ENCODE data around the gene DNAH14. TPM values are rescaled to one million over a fixed set of nuclear protein-coding genes. Genes with fewer than 3 reads are reported as not detected.
"Not testable (repeated sequence)": the region's sequence is repeated elsewhere in the genome, so short reads cannot be mapped to it uniquely, and the experiment has no call there.

The DNAH14 gene
- total RNA-seq, 3 donors from 2014 or later: 6.1 to 38.6 (median 23.9) TPM

- H3K36me3 ChIP-seq: no peaks in the 10 kb centered on the region
- H3K9me3 ChIP-seq: peaks cover 4 to 34% of the 10 kb centered on the region in 2 donors
- intact Hi-C loops (cut with DNase I; ENCODE audit: low total_unique reads): no loop called here
- no peaks in the 10 kb centered on the region for H3K4me1 ChIP-seq
- TF ChIP-seq POLR2AphosphoS5 (IDR thresholded peaks at IDR 0.05): no peak
- no peak for TF ChIP-seq POLR2A (IDR thresholded peaks at IDR 0.05)
- no peak for TF ChIP-seq CTCF (IDR thresholded peaks at IDR 0.05)
- no peak overlapping the region for H3K27ac ChIP-seq
- DNase-seq (ENCODE audit: low spot score in 2 of 2): no peak
- no peak overlapping the region for H3K4me3 ChIP-seq
- H3K27me3 ChIP-seq: no peaks in the 10 kb centered on the region
Measured at GRCh38 chr1:224932607-224933249, 3.3 kb downstream of the DNAH14 start.

- no peaks in the 10 kb centered on the region for H3K4me1 ChIP-seq
- intact Hi-C loops (cut with DNase I; ENCODE audit: low total_unique reads): no loop called here
- no peaks in the 10 kb centered on the region for H3K36me3 ChIP-seq
- no peaks in the 10 kb centered on the region for H3K27me3 ChIP-seq
- DNase-seq (ENCODE audit: low spot score in 2 of 2): no peak
- TF ChIP-seq POLR2AphosphoS5 (IDR thresholded peaks at IDR 0.05) (no peak), CTCF (IDR thresholded peaks at IDR 0.05) (no peak), POLR2A (IDR thresholded peaks at IDR 0.05) (no peak)
- H3K4me3 ChIP-seq: no peak overlapping the region
- H3K9me3 ChIP-seq: peaks cover 4 to 40% of the 10 kb centered on the region in 2 donors
- H3K27ac ChIP-seq: no peak overlapping the region
Measured at GRCh38 chr1:224933584-224933983, 4.1 kb downstream of the DNAH14 start.

GRCh38 chr1:224938652-224939051 is 9.2 kb downstream of the DNAH14 start:
- TF ChIP-seq POLR2A (IDR thresholded peaks at IDR 0.05): no peak
- no peak for TF ChIP-seq CTCF (IDR thresholded peaks at IDR 0.05)
- no peak for TF ChIP-seq POLR2AphosphoS5 (IDR thresholded peaks at IDR 0.05)
- Histone ChIP-seq H3K36me3 (no peaks in the 10 kb centered on the region), H3K27me3 (no peaks in the 10 kb centered on the region), H3K4me3 (no peak overlapping the region), H3K9me3 (peaks cover 0 to 36% of the 10 kb centered on the region in 2 donors), H3K27ac (no peak overlapping the region), H3K4me1 (no peaks in the 10 kb centered on the region)
- intact Hi-C loops (cut with DNase I; ENCODE audit: low total_unique reads): no loop called here
- no peak for DNase-seq (ENCODE audit: low spot score in 2 of 2)

- H3K27me3 ChIP-seq: no peaks in the 10 kb centered on the region
- TF ChIP-seq POLR2A (IDR thresholded peaks at IDR 0.05) (no peak), CTCF (IDR thresholded peaks at IDR 0.05) (no peak), POLR2AphosphoS5 (IDR thresholded peaks at IDR 0.05) (no peak)
Measured at GRCh38 chr1:224939844-224940425, 10.5 kb downstream of the DNAH14 start.

GRCh38 chr1:224940735-224941134 is 11.3 kb downstream of the DNAH14 start:
- H3K27me3 ChIP-seq; intact Hi-C loops (cut with DNase I; ENCODE audit: low total_unique reads); H3K27ac ChIP-seq; H3K4me3 ChIP-seq; DNase-seq (ENCODE audit: low spot score in 2 of 2); H3K4me1 ChIP-seq; H3K36me3 ChIP-seq: not testable (repeated sequence)
- peaks cover 0 to 20% of the 10 kb centered on the region in 2 donors for H3K9me3 ChIP-seq

More at GRCh38 chr1:224939844-224940425, 10.5 kb downstream of the DNAH14 start:
- Histone ChIP-seq H3K27ac (no peak overlapping the region), H3K9me3 (peaks cover 0 to 28% of the 10 kb centered on the region in 2 donors), H3K4me1 (no peaks in the 10 kb centered on the region), H3K4me3 (no peak overlapping the region), H3K36me3 (no peaks in the 10 kb centered on the region)
- intact Hi-C loops (cut with DNase I; ENCODE audit: low total_unique reads): no loop called here
- no peak for DNase-seq (ENCODE audit: low spot score in 2 of 2)

- H3K4me3 ChIP-seq; H3K27ac ChIP-seq; H3K27me3 ChIP-seq; intact Hi-C loops (cut with DNase I; ENCODE audit: low total_unique reads); H3K4me1 ChIP-seq; DNase-seq (ENCODE audit: low spot score in 2 of 2); H3K36me3 ChIP-seq; H3K9me3 ChIP-seq: not testable (repeated sequence)
Measured at GRCh38 chr1:224945651-224946348, 16.3 kb downstream of the DNAH14 start.

GRCh38 chr1:224946349-224946691 is 16.8 kb downstream of the DNAH14 start:
- H3K4me3 ChIP-seq; H3K36me3 ChIP-seq; H3K9me3 ChIP-seq; H3K27me3 ChIP-seq; H3K4me1 ChIP-seq; intact Hi-C loops (cut with DNase I; ENCODE audit: low total_unique reads); H3K27ac ChIP-seq; DNase-seq (ENCODE audit: low spot score in 2 of 2): not testable (repeated sequence)

Data from breast epithelium (tissue), 4 donors.